Motor neuron (in vitro differentiated cells): Measurements from ENCODE around the gene MAPK1IP1L. TPM values are rescaled to one million over a fixed set of nuclear protein-coding genes. Genes with fewer than 3 reads are reported as not detected.

Source experiments
- ATAC-seq, 8 experiments: fragments of 200-7000 bp; cut with Tn5 transposase; replicated peaks in 6 of 8; 2 replicates each; pipeline ENCODE4 v1.8.0; 2021; ENCODE audit warnings: mild to moderate bottlenecking in 8 of 8, moderate library complexity in 8 of 8
- H3K27ac ChIP-seq, 2 donors: fragments of 250-450 bp; sonication (Bioruptor Pico); 2 replicates each; pipeline ENCODE4 v1.9.0; 2021; ENCODE audit warnings: antibody characterized with exemption in 2 of 2, mild to moderate bottlenecking in 2 of 2, moderate library complexity in 1 of 2
- H3K4me1 ChIP-seq, 2 donors: fragments of 250-450 bp; sonication (Bioruptor Pico); replicated peaks in 1 of 2; 2 replicates each; pipeline ENCODE4 v1.6.1; 2021; ENCODE audit warnings: antibody characterized with exemption in 2 of 2, mild to moderate bottlenecking in 2 of 2, moderate library complexity in 1 of 2
- H3K4me3 ChIP-seq, 5 donors: fragments of 250-450 bp; sonication (Bioruptor Pico); 2 replicates each; pipeline ENCODE4 v1.9.0; 2021; ENCODE audit warnings: antibody characterized with exemption in 5 of 5, mild to moderate bottlenecking in 5 of 5, moderate library complexity in 4 of 5
- WGBS, 10 experiments: fragments of 450-650 bp; shearing (Covaris generic); methylation state at CpG; one replicate each; pipeline ENCODE4 v1.0.0; 2022; 5-methylcytosine and 5-hydroxymethylcytosine counted together
- in situ Hi-C, 9 experiments: fragments of 400-800 bp; cut with MboI; loops; one replicate each; pipeline ENCODE4 v1.15.0; 2021; ENCODE audit warnings: low sequenced_read_pairs in 9 of 9, low pct_unique_long_range_greater_than_20kb in 2 of 9; ENCODE audit not compliant: unreplicated experiment in 9 of 9
- total RNA-seq, 8 experiments: library from RNA; unstranded; fragments of 300-600 nt; gene quantifications; 2 replicates each; pipeline versions ENCODE4 v1.2.3 to v1.2.4, GENCODE V29; 2022

The MAPK1IP1L gene
- total RNA-seq, 8 experiments from 2014 or later = 22.6 to 95.9 (median 42.7) TPM

- no peak for ATAC-seq
- Histone ChIP-seq H3K4me1 (no peaks in the 10 kb centered on the region), H3K4me3 (no peak overlapping the region), H3K27ac (no peak overlapping the region)
- in situ Hi-C loops = no loop called here
These were observed 12.7 kb upstream of the MAPK1IP1L start for GRCh38 chr14:55038708-55039107.

GRCh38 chr14:55043528-55043927, 7.9 kb upstream of the MAPK1IP1L start:
- H3K4me1 ChIP-seq = no peaks in the 10 kb centered on the region
- ATAC-seq = no peak
- no peak overlapping the region for H3K4me3 ChIP-seq
- in situ Hi-C loops = no loop called here
- WGBS, 10 experiments = 85 to 100% (median 97%) methylated on average over 2 to 5 of the region's 5 CpGs; no CpG with 5 or more reads in 1 of the 10 experiments
- H3K27ac ChIP-seq = no peak overlapping the region

GRCh38 chr14:55045087-55045486, 6.4 kb upstream of the MAPK1IP1L start:
- no peaks in the 10 kb centered on the region for H3K4me1 ChIP-seq
- in situ Hi-C loops = no loop called here
- H3K27ac ChIP-seq = no peak overlapping the region
- H3K4me3 ChIP-seq = no peak overlapping the region
- ATAC-seq = no peak

GRCh38 chr14:55047301-55048053, 4.0 kb upstream of the MAPK1IP1L start:
- 88 to 100% (median 97%) methylated on average over 1 to 5 of the region's 5 CpGs for WGBS, 10 experiments

DNA sequence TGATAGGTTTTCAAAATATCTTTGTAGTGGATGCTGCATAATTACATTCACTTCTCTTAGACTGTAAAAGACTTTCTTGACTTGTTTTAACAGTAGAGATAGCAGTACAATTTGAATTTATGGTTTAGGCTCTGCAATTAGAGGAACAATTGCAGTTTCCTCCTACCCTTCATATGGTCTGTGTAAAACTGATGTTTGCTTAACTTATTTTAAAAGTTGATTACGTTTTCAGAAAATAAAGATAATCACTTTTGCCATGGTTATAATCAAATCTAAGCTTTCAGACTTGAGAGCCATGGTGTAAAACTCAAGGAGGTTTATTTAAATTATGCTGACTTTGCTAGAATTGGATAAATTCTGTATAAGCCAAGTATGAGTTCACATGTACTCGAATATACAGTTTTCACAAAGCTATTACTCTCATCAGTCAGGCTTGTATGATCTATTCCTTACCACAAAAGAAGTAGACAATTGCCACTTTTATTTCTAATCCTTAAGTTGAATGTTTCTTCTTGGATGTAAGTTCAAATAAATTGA, 2.5 kb upstream of the MAPK1IP1L start:
- 29 to 100% (median 87%) methylated on average over 1 to 2 of the region's 2 CpGs; no CpG with 5 or more reads in 2 of the 10 experiments for WGBS, 10 experiments
- no peak overlapping the region for H3K4me3 ChIP-seq
- H3K4me1 ChIP-seq = peaks cover 7 to 14% of the 10 kb centered on the region in 2 donors
- in situ Hi-C loops = no loop called here
- ATAC-seq = no peak
- H3K27ac ChIP-seq = no peak overlapping the region

More at GRCh38 chr14:55047301-55048053, 4.0 kb upstream of the MAPK1IP1L start:
- in situ Hi-C loops = no loop called here
- ATAC-seq = no peak
- Histone ChIP-seq H3K27ac (no peak overlapping the region), H3K4me1 (peaks cover 0 to 3% of the 10 kb centered on the region in 2 donors), H3K4me3 (no peak overlapping the region)

GRCh38 chr14:55051165-55051422, 353 bp upstream of the MAPK1IP1L start:
- H3K4me3 ChIP-seq = peak overlapping the region; percentile 93 to 100 (median 97)
- peak overlapping the region; percentile 56 to 99 for H3K27ac ChIP-seq
- H3K4me1 ChIP-seq = peaks cover 9 to 14% of the 10 kb centered on the region in 2 donors
- ATAC-seq = no peak
- in situ Hi-C loops = no loop called here
- WGBS, 10 experiments = 0 to 4% (median 0%) methylated on average over 1 to 10 of the region's 10 CpGs; no CpG with 5 or more reads in 5 of the 10 experiments

GRCh38 chr14:55052269-55052930, 953 bp downstream of the MAPK1IP1L start:
- in situ Hi-C loops = no loop called here
- WGBS, 10 experiments = 0 to 4% (median 0%) methylated on average over 4 to 13 of the region's 14 CpGs
- peak in 7 of 8 experiments; percentile 1 to 7 (median 1) for ATAC-seq
- peaks cover 9 to 14% of the 10 kb centered on the region in 2 donors for H3K4me1 ChIP-seq
- peak overlapping the region; percentile 99 to 100 for H3K27ac ChIP-seq
- peak overlapping the region; percentile 93 to 100 (median 97) for H3K4me3 ChIP-seq

DNA sequence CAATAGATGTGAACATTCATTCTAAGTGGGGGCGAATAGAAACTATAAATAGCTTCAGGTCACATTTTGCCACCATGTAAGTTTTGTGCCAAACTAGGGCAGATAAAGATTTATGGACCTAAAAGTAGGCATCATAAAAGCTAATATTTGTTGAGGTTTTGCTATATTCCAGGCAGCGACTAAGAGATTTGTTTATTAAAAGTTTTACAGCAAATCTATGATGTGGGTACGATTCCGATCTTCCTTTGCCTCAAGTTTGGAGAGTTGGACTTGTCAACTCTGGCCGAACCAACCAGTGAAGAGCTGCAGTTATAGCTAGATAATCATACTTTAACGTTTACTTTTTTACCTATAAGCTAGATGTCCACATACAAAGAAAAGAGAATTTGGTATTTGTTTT, 1.6 kb downstream of the MAPK1IP1L start:
- Histone ChIP-seq H3K4me3 (peak overlapping the region; percentile 93 to 100 (median 97)), H3K27ac (peak overlapping the region; percentile 99 to 100), H3K4me1 (peaks cover 9 to 14% of the 10 kb centered on the region in 2 donors)
- WGBS, 10 experiments = 35 to 97% (median 70%) methylated on average over 3 to 6 of the region's 6 CpGs; no CpG with 5 or more reads in 1 of the 10 experiments
- in situ Hi-C loops = no loop called here
- no peak for ATAC-seq

GRCh38 chr14:55053500-55053899, 2.1 kb downstream of the MAPK1IP1L start:
- WGBS, 10 experiments = 56 to 100% (median 82%) methylated on average over 2 to 7 of the region's 7 CpGs; no CpG with 5 or more reads in 1 of the 10 experiments
- no peak for ATAC-seq
- in situ Hi-C loops = no loop called here
- peak overlapping the region in 1 of 2 donors; percentile 17 for H3K27ac ChIP-seq
- H3K4me3 ChIP-seq = peak overlapping the region; percentile 93 to 100 (median 97)
- H3K4me1 ChIP-seq = peaks cover 9 to 14% of the 10 kb centered on the region in 2 donors

DNA sequence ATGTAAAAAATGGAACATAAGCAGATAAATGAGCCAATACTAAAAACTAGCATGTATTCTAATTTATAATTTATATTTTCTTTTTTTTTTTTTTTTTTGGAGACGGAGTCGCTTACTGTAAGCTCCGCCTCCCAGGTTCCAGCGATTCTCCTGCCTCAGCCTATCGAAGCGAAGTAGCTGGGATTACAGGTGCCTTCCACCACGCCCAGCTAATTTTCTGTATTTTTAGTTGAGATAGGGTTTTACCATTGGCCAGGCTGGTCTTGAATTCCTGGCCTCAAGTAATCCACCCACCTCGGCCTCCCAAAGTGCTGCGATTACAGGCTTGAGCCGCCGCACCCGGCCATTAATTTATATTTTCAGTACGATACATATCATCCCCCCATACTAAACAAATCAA, 2.7 kb downstream of the MAPK1IP1L start:
- H3K4me1 ChIP-seq = peaks cover 9 to 14% of the 10 kb centered on the region in 2 donors
- no peak overlapping the region for H3K27ac ChIP-seq
- ATAC-seq = no peak
- no peak overlapping the region for H3K4me3 ChIP-seq
- in situ Hi-C loops = no loop called here
- 92 to 100% (median 98%) methylated on average over 3 to 13 of the region's 13 CpGs; no CpG with 5 or more reads in 2 of the 10 experiments for WGBS, 10 experiments

- in situ Hi-C loops = no loop called here
- Histone ChIP-seq H3K27ac (no peak overlapping the region), H3K4me1 (peaks cover 9 to 10% of the 10 kb centered on the region in 2 donors), H3K4me3 (no peak overlapping the region)
- no peak for ATAC-seq
- 80 to 100% (median 94%) methylated on average over 1 to 5 of the region's 5 CpGs; no CpG with 5 or more reads in 1 of the 10 experiments for WGBS, 10 experiments
These were observed 6.5 kb downstream of the MAPK1IP1L start for GRCh38 chr14:55057919-55058318.

GRCh38 chr14:55059333-55059732, 7.9 kb downstream of the MAPK1IP1L start:
- in situ Hi-C loops = no loop called here
- 85 to 100% (median 94%) methylated on average over 2 to 5 of the region's 5 CpGs; no CpG with 5 or more reads in 1 of the 10 experiments for WGBS, 10 experiments

GRCh38 chr14:55062517-55063351, 11.3 kb downstream of the MAPK1IP1L start:
- 80 to 100% (median 90%) methylated on average over 1 to 6 of the region's 11 CpGs; no CpG with 5 or more reads in 2 of the 10 experiments for WGBS, 10 experiments
- ATAC-seq = no peak
- Histone ChIP-seq H3K27ac (no peak overlapping the region), H3K4me3 (no peak overlapping the region), H3K4me1 (no peaks in the 10 kb centered on the region)
- in situ Hi-C loops = no loop called here

More at GRCh38 chr14:55059333-55059732, 7.9 kb downstream of the MAPK1IP1L start:
- no peak overlapping the region for H3K27ac ChIP-seq
- no peak for ATAC-seq
- H3K4me3 ChIP-seq = no peak overlapping the region
- H3K4me1 ChIP-seq = peaks cover 0 to under 1% of the 10 kb centered on the region in 2 donors
